Thoracic aorta (tissue), 2 donors: ENCODE measurements around the gene LRRN1. TPM values are rescaled to one million over a fixed set of nuclear protein-coding genes. Genes with fewer than 3 reads are reported as not detected.

Experiments used
- ATAC-seq: fragments of 150-250 bp; one replicate; pipeline ENCODE4 v1.8.0; 2017; ENCODE audit warnings: low read depth; ENCODE audit not compliant: insufficient number of reproducible peaks, low FRiP score
- DNase-seq: peaks from one replicate; pipeline ENCODE4 v3.0.0-alpha.2; 2020; ENCODE audit warnings: low spot score
- H3K27ac ChIP-seq, 2 donors: fragments of 200-600 bp; sonication (generic); 1 replicate in 1 of 2; 2 replicates in 1 of 2; pipeline ENCODE4 v1.5.1; 2016; ENCODE audit warnings: mild to moderate bottlenecking in 2 of 2, moderate library complexity in 2 of 2
- H3K27me3 ChIP-seq: fragments of 200-600 bp; sonication (generic); replicated peaks from 2 replicates; pipeline ENCODE4 v1.6.0; 2016; ENCODE audit warnings: mild to moderate bottlenecking; ENCODE audit not compliant: insufficient read depth
- H3K36me3 ChIP-seq: fragments of 200-600 bp; sonication (generic); one replicate; pipeline ENCODE4 v1.5.1; 2016
- H3K4me1 ChIP-seq, 2 donors: fragments of 200-600 bp; sonication (generic); 1 replicate in 1 of 2; 2 replicates in 1 of 2; pipeline versions ENCODE4 v1.5.1 to v1.6.0; 2016; ENCODE audit warnings: low read depth in 2 of 2, mild to moderate bottlenecking in 1 of 2; ENCODE audit not compliant: control insufficient read depth in 1 of 2
- H3K4me3 ChIP-seq: fragments of 200-600 bp; sonication (generic); 2 replicates; pipeline ENCODE4 v1.5.1; 2016; ENCODE audit warnings: mild to moderate bottlenecking
- H3K9me3 ChIP-seq: fragments of 200-600 bp; sonication (generic); 2 replicates; pipeline ENCODE4 v1.5.1; 2016
- total RNA-seq, 2 donors: library from RNA; depleted of rRNA; stranded (reverse); fragments of >200 nt; gene quantifications; one replicate each; pipeline versions ENCODE4 v1.1.0 to v1.2.3, GENCODE V29; 2016
- TF ChIP-seq, protein P1 (sequence below): fragments of 200-600 bp; sonication (generic); IDR thresholded peaks from one replicate; pipeline ENCODE4 v1.5.1; 2019; ENCODE audit warnings: antibody characterized with exemption

LRRN1 gene
- total RNA-seq, 2 donors from 2014 or later, result 4.3 to 7.7 TPM

DNA sequence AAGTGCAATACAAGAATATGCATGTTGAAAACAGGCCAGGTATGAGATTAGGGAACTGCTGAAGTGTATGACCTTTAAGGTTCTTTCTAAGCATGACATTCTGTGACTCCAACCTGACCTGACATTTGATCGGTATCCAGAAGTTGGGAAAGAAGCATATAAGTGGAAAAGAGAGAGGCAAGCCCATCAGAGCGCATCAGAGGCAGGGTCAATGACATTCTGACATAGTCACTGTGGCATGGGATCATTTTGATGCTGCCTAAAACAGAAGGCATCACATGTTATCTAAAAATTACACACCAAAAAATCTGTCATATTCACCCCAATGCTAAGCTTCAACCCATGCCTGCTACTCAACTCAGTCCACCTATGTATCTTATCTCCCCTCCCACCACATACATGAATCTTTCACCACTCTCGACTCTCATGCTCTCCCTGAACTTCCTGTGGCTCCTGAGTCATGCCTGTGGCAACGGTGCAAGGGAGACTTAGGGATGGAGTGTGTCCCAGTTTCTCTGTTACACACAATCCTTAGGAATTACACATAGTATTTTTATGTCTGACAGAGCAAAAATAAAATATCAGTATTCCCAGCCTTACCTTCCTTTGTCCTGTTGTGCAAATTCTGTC, 20.5 kb upstream of the LRRN1 start:
- TF ChIP-seq, protein P1, sequence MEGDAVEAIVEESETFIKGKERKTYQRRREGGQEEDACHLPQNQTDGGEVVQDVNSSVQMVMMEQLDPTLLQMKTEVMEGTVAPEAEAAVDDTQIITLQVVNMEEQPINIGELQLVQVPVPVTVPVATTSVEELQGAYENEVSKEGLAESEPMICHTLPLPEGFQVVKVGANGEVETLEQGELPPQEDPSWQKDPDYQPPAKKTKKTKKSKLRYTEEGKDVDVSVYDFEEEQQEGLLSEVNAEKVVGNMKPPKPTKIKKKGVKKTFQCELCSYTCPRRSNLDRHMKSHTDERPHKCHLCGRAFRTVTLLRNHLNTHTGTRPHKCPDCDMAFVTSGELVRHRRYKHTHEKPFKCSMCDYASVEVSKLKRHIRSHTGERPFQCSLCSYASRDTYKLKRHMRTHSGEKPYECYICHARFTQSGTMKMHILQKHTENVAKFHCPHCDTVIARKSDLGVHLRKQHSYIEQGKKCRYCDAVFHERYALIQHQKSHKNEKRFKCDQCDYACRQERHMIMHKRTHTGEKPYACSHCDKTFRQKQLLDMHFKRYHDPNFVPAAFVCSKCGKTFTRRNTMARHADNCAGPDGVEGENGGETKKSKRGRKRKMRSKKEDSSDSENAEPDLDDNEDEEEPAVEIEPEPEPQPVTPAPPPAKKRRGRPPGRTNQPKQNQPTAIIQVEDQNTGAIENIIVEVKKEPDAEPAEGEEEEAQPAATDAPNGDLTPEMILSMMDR, result no peak
- no peak overlapping the region for H3K4me3 ChIP-seq
- no peaks in the 10 kb centered on the region for H3K36me3 ChIP-seq
- H3K4me1 ChIP-seq, result no peaks in the 10 kb centered on the region
- DNase-seq (no peak), ATAC-seq (no peak)
- peaks cover 6% of the 10 kb centered on the region for H3K9me3 ChIP-seq
- no peaks in the 10 kb centered on the region for H3K27me3 ChIP-seq
- H3K27ac ChIP-seq, result no peak overlapping the region

DNA sequence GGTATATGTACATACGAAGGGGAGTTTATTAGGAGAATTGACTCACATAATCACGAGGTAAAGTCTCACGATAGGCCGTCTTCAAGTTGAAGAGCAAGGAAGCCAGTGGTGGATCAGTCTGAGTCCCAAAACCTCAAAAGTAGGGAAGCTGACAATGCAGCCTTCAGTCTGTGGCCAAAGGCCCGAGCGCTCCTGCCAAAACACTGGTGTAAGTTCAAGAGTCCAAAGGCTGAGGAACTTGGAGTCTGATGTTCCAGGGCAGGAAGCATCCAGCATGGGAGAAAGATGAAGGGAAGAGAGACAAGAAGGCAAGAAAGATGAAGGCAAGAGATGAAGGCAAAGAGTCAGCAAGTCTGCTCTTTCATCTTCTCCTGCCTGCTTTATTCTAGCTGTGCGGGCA, 16.8 kb upstream of the LRRN1 start:
- no peaks in the 10 kb centered on the region for H3K27me3 ChIP-seq
- no peak for DNase-seq
- no peak overlapping the region for H3K4me3 ChIP-seq
- no peaks in the 10 kb centered on the region for H3K36me3 ChIP-seq
- TF ChIP-seq, protein P1, result no peak
- no peaks in the 10 kb centered on the region for H3K4me1 ChIP-seq
- H3K9me3 ChIP-seq, result no peaks in the 10 kb centered on the region
- ATAC-seq, result no peak
- no peak overlapping the region for H3K27ac ChIP-seq

DNA sequence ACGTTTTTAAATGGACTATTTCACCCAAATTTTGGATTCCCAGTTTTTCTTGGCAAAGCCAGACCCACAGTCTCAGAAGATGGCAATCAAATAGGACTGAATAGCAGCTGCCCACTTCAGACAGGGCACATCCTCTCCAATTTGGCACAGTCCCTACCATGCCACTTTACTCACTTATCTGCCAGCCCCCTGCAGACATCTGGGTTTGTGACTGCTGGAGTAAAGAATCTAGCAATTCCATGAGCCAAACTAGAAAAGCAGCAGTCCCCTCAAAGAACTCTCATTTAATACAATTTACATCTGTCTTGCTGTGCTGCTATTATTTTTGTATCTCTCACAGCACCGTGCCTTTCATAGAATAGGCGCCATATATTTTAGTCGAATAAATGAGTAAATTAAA, 16.0 kb upstream of the LRRN1 start:
- no peak overlapping the region for H3K4me3 ChIP-seq
- no peaks in the 10 kb centered on the region for H3K27me3 ChIP-seq
- H3K9me3 ChIP-seq, result no peaks in the 10 kb centered on the region
- no peak for ATAC-seq
- no peak for DNase-seq
- no peaks in the 10 kb centered on the region for H3K4me1 ChIP-seq
- no peaks in the 10 kb centered on the region for H3K36me3 ChIP-seq
- TF ChIP-seq, protein P1, result no peak
- no peak overlapping the region for H3K27ac ChIP-seq

DNA sequence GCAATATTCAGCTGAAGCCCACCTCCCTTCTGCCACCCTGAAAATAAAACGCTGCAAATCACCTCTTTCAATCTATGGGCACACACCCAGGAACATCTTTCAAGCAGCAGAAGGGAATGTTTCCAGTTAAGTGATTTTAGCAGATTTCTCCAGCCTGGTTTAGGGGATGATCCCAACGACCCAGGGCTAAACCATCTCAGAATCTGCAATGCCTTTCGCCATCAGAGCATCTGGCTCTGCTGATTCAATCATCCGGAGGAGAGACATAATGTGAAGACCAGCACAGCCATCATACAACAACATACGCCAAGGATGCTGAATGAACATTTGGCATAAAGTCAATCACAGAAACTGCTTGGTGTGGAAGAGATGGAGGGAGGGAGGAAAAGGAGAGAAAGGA, 15.5 kb upstream of the LRRN1 start:
- TF ChIP-seq, protein P1, result no peak
- Histone ChIP-seq H3K4me3 (no peak overlapping the region), H3K36me3 (no peaks in the 10 kb centered on the region), H3K27me3 (no peaks in the 10 kb centered on the region), H3K4me1 (no peaks in the 10 kb centered on the region), H3K27ac (no peak overlapping the region), H3K9me3 (no peaks in the 10 kb centered on the region)
- DNase-seq, result no peak
- no peak for ATAC-seq

DNA sequence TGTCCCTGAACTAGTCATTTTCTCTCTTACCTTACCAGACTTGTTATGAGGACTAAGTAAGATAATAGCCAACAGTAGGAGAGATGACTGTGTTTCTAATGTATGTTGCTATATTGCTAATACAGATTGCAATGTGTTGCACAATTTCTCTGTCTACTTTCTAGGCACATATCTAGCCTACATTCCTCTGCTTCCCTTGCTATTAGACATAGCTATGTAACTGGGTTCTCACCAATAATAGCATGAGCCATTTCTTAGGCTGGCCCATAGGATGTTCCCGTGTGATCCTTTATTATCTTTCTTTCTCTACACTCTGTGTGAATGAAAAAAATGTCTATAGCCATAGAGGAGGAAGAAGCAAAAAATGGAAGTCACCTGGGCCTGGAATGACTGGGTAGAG, 6.8 kb upstream of the LRRN1 start:
- H3K27me3 ChIP-seq, result no peaks in the 10 kb centered on the region
- ATAC-seq, result no peak
- H3K36me3 ChIP-seq, result no peaks in the 10 kb centered on the region
- no peak overlapping the region for H3K27ac ChIP-seq
- no peak for DNase-seq
- H3K9me3 ChIP-seq, result no peaks in the 10 kb centered on the region
- no peak overlapping the region for H3K4me3 ChIP-seq
- TF ChIP-seq, protein P1, result no peak
- H3K4me1 ChIP-seq, result no peaks in the 10 kb centered on the region
